Gastrocnemius medialis (tissue), 4 donors: Measurements from ENCODE around the gene CPED1. TPM values are rescaled to one million over a fixed set of nuclear protein-coding genes. Genes with fewer than 3 reads are reported as not detected.
"Not testable (repeated sequence)": the region's sequence is repeated elsewhere in the genome, so short reads cannot be mapped to it uniquely, and the experiment has no call there.

Source experiments
- ATAC-seq, 2 donors: fragments of 150-250 bp; one replicate each; pipeline ENCODE4 v1.9.1; 2016
- DNase-seq, 2 donors: peaks; one replicate each; pipeline ENCODE4 v3.0.0-alpha.2; 2019
- H3K27ac ChIP-seq, 4 donors: fragments of 200-600 bp; sonication (generic); 1 replicate in 1 of 4; 2 replicates in 3 of 4; pipeline ENCODE4 v1.5.1; 2016 to 2018; ENCODE audit warnings: mild to moderate bottlenecking in 2 of 4, moderate library complexity in 1 of 4
- H3K27me3 ChIP-seq, 3 donors: fragments of 200-600 bp; sonication (generic) in 2 of 3; 1 replicate in 1 of 3; 2 replicates in 2 of 3; pipeline versions ENCODE4 v1.5.1 to v1.6.0; 2016 to 2019; ENCODE audit warnings: mild to moderate bottlenecking in 1 of 3, moderate library complexity in 1 of 3
- H3K36me3 ChIP-seq, 2 donors: fragments of 200-600 bp; sonication (generic) in 1 of 2; one replicate each; pipeline ENCODE4 v1.5.1; 2017 to 2018
- H3K4me1 ChIP-seq, 2 donors: fragments of 200-600 bp; sonication (generic) in 1 of 2; one replicate each; pipeline ENCODE4 v1.5.1; 2016 to 2017; ENCODE audit warnings: mild to moderate bottlenecking in 2 of 2
- H3K4me3 ChIP-seq, 4 donors: fragments of 200-600 bp; sonication (generic) in 3 of 4; 1 replicate in 1 of 4; 2 replicates in 3 of 4; pipeline ENCODE4 v1.5.1; 2016 to 2019; ENCODE audit warnings: mild to moderate bottlenecking in 2 of 4
- H3K9me3 ChIP-seq, 3 donors: fragments of 200-600 bp; sonication (generic) in 2 of 3; 1 replicate in 1 of 3; 2 replicates in 2 of 3; pipeline ENCODE4 v1.5.1; 2016 to 2019
- CTCF ChIP-seq, 5 experiments: fragments of 450-650 bp in 3 of 5; fragments of 200-600 bp in 2 of 5; sonication (generic) in 2 of 5; IDR thresholded peaks in 4 of 5; conservative IDR thresholded peaks in 1 of 5; 1 replicate in 4 of 5; 2 replicates in 1 of 5; pipeline ENCODE4 v1.5.1; 2016 to 2019; ENCODE audit warnings: antibody characterized with exemption in 5 of 5, mild to moderate bottlenecking in 3 of 5, moderate library complexity in 3 of 5
- POLR2A ChIP-seq, 2 donors: fragments of 450-650 bp; IDR thresholded peaks; one replicate each; pipeline ENCODE4 v1.6.1; 2017; ENCODE audit warnings: antibody characterized with exemption in 2 of 2, mild to moderate bottlenecking in 2 of 2, moderate library complexity in 2 of 2
- in situ Hi-C, 4 donors: fragments of 200-750 bp; cut with MboI; loops; one replicate each; pipeline versions ENCODE4 v1.15.0 to v1.8.0; 2017; ENCODE audit warnings: low sequenced_read_pairs in 4 of 4
- intact Hi-C: fragments of 100-400 bp; cut with DNase I; formaldehyde crosslinking; loops from one replicate; pipeline ENCODE4 v1.15.1; 2023; ENCODE audit warnings: low total_unique reads
- total RNA-seq, 4 donors: library from RNA; depleted of rRNA; stranded (reverse); fragments of >200 nt; gene quantifications; one replicate each; pipeline versions ENCODE4 v1.1.0 to v1.2.3, GENCODE V29; 2016

CPED1 gene
- total RNA-seq, 4 donors from 2014 or later = 4.8 to 35.5 (median 34.1) TPM

GRCh38 chr7:120981117-120981516 is 7.4 kb upstream of the CPED1 start:
- Histone ChIP-seq H3K27me3 (no peaks in the 10 kb centered on the region), H3K4me1 (no peaks in the 10 kb centered on the region), H3K27ac (no peak overlapping the region), H3K4me3 (no peak overlapping the region), H3K36me3 (no peaks in the 10 kb centered on the region), H3K9me3 (no peaks in the 10 kb centered on the region)
- DNase-seq = no peak
- no peak for TF ChIP-seq POLR2A (IDR thresholded peaks at IDR 0.05)
- TF ChIP-seq CTCF (IDR thresholded peaks at IDR 0.05 in 4 of 5, conservative IDR thresholded peaks at IDR 0.05 in 1 of 5) = no peak
- in situ Hi-C loops = loop anchor here in 1 of 4 donors (10.0 kb wide), 1 partner anchor 124 kb away; no protein-coding TSS in a partner anchor
- ATAC-seq = no peak
- intact Hi-C loops = no loop called here

- Histone ChIP-seq H3K27ac (no peak overlapping the region), H3K36me3 (no peaks in the 10 kb centered on the region), H3K9me3 (no peaks in the 10 kb centered on the region), H3K4me3 (no peak overlapping the region), H3K27me3 (no peaks in the 10 kb centered on the region), H3K4me1 (no peaks in the 10 kb centered on the region)
- no peak for TF ChIP-seq POLR2A (IDR thresholded peaks at IDR 0.05)
- TF ChIP-seq CTCF (IDR thresholded peaks at IDR 0.05 in 4 of 5, conservative IDR thresholded peaks at IDR 0.05 in 1 of 5) = no peak
- ATAC-seq = no peak
- in situ Hi-C loops = loop anchor here in 1 of 4 donors (10.0 kb wide), 1 partner anchor 123 kb away; no protein-coding TSS in a partner anchor
- intact Hi-C loops = no loop called here
- no peak for DNase-seq
Observed at GRCh38 chr7:120981888-120982615, 6.5 kb upstream of the CPED1 start.

GRCh38 chr7:120983592-120983991 is 4.9 kb upstream of the CPED1 start:
- in situ Hi-C loops = loop anchor here in 1 of 4 donors (10.0 kb wide), 1 partner anchor 121 kb away; no protein-coding TSS in a partner anchor
- H3K27ac ChIP-seq, intact Hi-C loops: not testable (repeated sequence)

GRCh38 chr7:120984406-120984805 is 4.1 kb upstream of the CPED1 start:
- DNase-seq (no peak), ATAC-seq (no peak)
- H3K9me3 ChIP-seq = no peaks in the 10 kb centered on the region
- H3K4me3 ChIP-seq = no peak overlapping the region
- H3K27me3 ChIP-seq = no peaks in the 10 kb centered on the region
- TF ChIP-seq CTCF (IDR thresholded peaks at IDR 0.05 in 4 of 5, conservative IDR thresholded peaks at IDR 0.05 in 1 of 5) (no peak), POLR2A (IDR thresholded peaks at IDR 0.05) (no peak)
- in situ Hi-C loops = loop anchor here in 1 of 4 donors (10.0 kb wide), 1 partner anchor 120 kb away; no protein-coding TSS in a partner anchor
- intact Hi-C loops = no loop called here
- H3K36me3 ChIP-seq = no peaks in the 10 kb centered on the region
- peaks cover 0 to 3% of the 10 kb centered on the region in 2 donors for H3K4me1 ChIP-seq
- peak overlapping the region in 2 of 4 donors; percentile 2 to 41 for H3K27ac ChIP-seq

More at GRCh38 chr7:120983592-120983991, 4.9 kb upstream of the CPED1 start:
- ATAC-seq, H3K9me3 ChIP-seq, H3K4me1 ChIP-seq, DNase-seq, H3K36me3 ChIP-seq, H3K27me3 ChIP-seq, H3K4me3 ChIP-seq: not testable (repeated sequence)

GRCh38 chr7:120985130-120985758 is 3.3 kb upstream of the CPED1 start:
- Histone ChIP-seq H3K27me3 (no peaks in the 10 kb centered on the region), H3K36me3 (no peaks in the 10 kb centered on the region), H3K4me1 (peaks cover 0 to 3% of the 10 kb centered on the region in 2 donors), H3K27ac (peak overlapping the region in 2 of 4 donors; percentile 2 to 41), H3K4me3 (no peak overlapping the region), H3K9me3 (no peaks in the 10 kb centered on the region)
- TF ChIP-seq POLR2A (IDR thresholded peaks at IDR 0.05) (no peak), CTCF (IDR thresholded peaks at IDR 0.05 in 4 of 5, conservative IDR thresholded peaks at IDR 0.05 in 1 of 5) (no peak)
- ATAC-seq = no peak
- DNase-seq = no peak
- in situ Hi-C loops (loop anchor here in 2 of 4 donors (5.0 to 10.0 kb wide), 2 partner anchors 97 to 120 kb away; no protein-coding TSS in a partner anchor), intact Hi-C loops (no loop called here)
